Glomerular endothelial cell (primary cell): ENCODE data around the gene MLF1. TPM values are rescaled to one million over a fixed set of nuclear protein-coding genes. Genes with fewer than 3 reads are reported as not detected.

Experiments used
- DNase-seq: peaks from one replicate; pipeline ENCODE4 v3.0.0-alpha.2; 2011; ENCODE audit warnings: low read depth, low spot score; ENCODE audit errors: extremely low read depth
- total RNA-seq: library from RNA; depleted of rRNA; stranded (reverse); fragments of >200 nt; gene quantifications from 2 replicates; pipeline ENCODE4 v1.2.3, GENCODE V29; 2015

MLF1 gene
- total RNA-seq, 1 donor from 2014 or later: 11.8 TPM

DNA sequence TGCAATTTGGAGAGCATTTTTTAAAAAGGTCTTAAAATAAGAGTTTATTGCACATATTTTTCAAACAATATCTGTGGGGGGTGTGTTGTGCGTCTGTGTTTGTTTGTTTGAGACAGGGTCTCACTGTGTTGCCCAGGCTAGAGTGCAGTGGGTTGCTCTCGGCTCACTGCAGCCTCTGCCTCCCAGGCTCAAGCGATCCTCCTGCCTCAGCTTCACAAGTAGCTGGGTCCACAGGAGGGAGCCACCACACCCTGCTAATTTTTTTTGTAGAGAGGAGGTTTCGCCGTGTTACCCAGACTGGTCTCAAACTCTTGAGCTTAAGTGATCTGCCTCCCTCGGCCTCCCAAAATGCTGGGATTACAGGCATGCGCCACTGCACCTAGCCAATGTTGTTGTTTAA, 2.7 kb downstream of the MLF1 start:
- DNase-seq: no peak

DNA sequence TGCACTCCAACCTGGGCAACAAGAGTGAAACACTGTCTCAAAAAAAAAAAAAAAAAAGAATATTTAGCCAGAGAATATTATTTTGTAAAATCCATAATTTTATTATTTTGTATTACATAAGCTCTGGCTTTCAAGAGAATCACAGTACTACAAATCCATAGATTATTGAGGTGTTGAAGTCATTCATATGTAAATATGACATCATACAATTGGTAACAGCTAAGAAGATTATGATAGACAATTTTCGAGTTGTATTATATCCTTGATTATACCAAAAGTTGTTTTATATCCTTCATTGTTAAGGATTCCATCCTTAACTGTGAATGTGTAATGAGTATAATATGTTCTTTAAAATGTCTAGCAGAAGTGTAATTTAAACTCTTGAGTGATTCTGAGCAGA, 3.7 kb downstream of the MLF1 start:
- DNase-seq: no peak

DNA sequence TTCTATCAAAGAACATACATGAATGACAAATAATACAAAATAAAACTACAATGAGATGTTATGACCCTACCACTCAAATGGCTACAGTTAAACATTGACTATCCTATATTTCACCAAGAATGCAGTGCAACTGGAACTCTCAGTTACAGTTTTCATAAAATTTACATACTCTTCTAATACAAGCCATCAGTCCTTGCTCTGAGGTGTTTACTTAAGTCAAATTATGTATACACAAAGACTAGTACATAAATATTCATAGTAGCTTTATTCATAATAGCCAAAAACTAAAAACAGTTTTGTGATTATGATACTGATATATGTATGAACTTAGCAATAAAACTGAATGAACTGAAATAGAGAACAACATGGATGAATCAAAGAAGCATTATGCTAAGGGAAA, 19.2 kb downstream of the MLF1 start:
- no peak for DNase-seq

DNA sequence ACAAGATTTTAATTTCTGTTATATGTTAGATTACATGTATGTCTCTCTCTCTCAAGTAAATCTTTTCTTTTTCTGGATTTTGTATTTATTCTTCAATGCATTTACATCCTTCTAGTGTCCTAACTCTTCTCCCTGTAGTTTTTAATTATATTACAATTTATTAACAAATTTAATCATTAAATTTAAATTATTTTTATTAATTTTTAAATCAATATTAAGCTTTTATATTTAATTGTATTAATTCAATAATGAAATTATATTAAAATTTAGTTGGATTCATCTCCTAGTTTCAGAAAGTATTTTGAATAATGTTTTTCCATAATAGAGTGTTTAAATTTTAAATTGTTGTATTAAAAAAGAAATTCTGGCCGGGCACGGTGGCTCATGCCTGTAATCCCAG, 29.8 kb downstream of the MLF1 start:
- no peak for DNase-seq

DNA sequence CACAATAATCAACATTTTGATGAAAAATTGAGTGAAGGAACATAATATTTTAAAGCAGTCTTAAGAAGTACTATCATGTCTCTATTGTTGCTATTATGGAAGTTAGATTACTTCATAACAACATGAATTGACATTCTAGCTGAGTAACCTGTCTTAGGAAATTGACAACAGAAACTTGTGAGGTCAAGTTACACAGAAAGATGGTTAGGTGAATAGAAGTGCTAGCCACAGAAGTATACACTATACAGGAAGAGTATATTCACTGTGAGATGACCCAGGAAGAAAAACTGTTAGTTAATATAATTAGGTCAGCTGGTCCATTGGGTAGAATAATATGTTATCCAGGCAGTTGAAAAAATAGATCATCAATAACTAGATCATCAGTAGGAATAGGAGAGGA, 31.2 kb downstream of the MLF1 start:
- DNase-seq: no peak

DNA sequence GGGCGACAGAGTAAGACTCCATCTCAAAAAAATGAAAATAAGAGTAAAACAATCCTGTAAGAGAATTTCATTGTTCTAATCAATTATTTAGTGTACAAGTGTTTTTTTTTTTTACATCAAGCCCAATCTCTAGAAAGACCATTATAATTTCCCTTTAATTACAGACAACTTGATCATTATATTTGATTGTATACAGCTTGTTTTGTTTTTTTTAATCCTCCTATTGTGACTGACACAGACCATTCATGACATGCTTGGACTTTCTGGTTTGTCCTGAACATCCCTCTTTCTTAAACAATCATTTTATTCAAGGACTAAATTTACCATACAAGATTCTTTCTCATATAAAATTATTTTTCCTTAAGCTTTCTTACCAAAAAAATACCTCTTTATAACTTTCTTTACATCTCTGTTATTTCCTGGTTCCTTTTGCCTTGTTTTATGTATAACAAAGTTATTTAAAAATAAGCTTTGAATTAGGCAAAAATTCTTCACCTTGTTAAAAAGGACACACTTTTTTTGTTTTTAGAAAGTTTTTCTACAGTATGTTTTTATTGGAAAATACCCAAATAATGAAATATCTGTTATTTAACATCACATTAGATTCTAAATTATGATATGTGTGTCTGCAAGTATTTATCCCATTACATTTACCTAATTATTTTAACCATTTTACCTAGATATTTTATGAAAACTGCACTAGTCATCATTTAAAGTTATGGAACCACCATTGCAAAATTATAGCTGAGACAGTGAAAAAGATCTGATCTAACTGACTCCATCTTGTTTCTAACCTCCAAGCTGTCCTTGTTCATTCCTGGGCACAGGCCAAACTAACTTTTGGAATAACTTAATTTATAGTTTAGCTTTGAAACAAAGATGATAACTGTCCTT, 47.2 kb downstream of the MLF1 start:
- DNase-seq: no peak

DNA sequence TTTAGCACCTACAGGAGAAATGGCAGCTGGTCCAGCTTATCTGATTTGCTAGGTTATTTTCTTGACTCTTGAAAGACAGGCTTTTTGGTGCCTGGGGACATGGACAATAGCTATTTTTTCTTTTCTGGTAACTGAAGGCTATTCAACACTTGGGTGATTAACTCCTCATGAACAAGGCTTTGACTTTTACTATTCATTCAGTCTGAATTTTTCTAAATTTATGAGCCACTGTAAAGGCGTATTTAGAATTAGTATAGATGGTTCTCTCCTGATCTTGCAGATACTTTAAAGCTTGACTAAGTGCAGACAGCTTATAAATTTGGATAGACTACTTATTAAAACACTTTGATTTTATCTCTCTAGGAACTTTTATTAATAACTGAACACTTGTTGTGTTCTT, 54.9 kb downstream of the MLF1 start:
- DNase-seq: no peak

DNA sequence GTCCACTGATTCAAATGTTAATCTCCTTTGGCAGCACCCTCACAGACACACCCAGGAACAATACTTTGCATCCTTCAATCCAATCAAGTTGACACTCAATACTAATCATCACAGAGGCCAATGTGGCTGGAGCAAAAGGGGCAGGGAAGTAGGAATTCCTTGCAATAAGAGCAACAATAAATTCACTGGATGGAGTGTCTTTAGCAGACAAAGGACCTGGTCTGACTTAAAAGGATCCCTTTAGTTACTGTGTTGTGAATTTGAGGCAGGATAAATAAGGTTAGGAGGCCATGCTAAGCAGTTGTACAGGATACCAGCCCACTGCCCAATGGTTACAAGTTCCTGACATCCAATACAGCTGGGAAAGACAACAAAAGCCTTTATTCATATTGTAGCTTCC, 61.0 kb downstream of the MLF1 start:
- DNase-seq: no peak

DNA sequence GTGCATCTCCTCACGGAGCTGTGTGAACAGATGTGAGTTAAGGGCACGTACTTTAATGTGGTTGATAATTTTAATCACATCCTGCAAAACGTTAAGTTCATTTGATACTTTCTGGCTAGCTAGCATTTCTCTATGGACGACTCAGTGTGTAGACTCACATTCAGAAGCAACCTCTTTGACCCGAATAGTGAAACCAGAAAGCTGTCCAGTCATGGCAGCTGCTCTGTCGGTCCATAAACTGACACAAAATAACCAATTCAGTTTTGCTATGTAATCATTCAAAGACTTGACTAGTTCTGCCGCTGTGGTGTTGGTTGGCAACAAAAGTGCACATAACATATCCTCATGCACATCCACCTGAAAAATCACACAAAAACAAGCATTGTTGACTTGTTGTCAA, 69.7 kb downstream of the MLF1 start:
- DNase-seq: no peak

DNA sequence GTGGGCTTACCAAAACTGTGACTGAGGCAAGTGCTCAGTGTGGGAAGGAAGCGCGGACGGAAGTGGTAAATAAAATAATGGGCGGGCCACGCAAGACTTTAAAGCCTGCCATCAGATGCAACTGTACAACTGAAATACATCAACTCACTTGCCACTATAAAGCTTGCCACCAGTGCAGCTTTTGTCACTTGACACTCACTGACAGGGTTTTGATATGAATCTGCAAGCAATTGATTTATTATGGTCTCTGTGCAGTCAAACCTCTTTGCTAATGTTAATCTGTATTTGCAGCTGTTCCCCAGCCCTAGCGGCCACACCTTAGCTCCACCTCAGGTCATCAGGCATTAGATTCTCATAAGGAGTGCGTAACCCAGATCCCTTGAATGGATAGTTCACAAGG, 71.0 kb downstream of the MLF1 start:
- no peak for DNase-seq

DNA sequence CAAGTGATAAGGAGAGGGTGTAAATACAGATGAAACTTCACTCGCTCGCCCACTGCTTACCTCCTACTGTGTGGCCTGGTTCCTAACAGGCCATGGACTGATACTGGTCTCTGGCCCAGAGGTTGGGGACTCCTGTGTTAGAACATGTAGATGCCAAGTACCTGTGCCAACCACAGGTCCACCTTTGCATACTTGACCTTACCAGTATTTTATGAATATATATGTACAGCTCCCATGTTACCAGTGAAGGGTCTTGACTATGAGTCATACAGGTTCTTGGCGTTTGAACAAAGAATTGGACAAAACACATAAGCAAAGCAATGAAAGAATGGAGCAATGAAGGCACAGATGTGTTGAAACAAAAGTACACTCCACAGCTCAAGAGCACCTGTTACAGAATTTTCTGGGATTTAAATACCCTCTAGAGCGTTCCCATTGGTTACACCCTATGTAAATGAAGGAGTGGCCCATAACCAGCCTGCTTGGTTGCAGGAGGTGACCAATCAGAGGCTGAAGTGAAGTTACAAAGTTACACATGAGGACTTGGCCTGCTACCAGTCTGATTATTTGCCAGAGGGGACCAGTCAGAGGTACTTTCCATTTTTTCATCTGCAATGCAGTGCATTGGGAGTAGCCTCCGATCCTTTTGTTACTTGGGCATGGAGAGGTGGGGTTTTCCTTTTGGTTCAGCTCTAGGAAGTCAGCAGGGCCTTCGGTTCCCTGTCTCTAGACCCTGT, 71.6 kb downstream of the MLF1 start:
- DNase-seq: no peak

DNA sequence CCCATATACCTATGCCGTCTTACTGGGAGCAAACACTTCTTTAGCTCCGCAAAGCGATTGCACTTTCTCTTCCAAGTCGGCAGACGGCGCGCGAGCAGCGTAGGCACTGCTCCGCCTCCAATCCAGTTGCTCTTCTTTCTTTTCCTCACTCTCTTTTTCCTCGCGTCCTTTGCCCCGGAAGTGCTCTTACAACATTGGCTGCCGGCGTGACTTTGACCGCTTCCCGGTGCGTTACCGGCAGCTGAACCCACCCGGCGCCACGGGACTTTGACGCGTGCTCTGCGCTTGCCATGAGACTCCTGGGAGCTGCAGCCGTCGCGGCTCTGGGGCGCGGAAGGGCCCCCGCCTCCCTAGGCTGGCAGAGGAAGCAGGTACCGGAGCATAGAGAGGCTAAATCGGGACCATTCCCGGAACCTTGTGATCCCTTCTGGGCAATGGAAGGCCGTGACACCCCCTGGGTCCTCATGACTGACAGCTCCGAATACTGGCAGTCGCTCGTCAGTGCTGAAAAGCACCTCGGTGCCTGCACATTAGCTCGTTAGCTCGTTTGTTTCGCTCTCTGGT, 73.4 kb downstream of the MLF1 start, which contains the start of gene GFM1:
TSS of gene GFM1 (plus strand) at position 183 of the 564 bp plus-strand sequence. CDS start at position 291, 108 bp downstream.
- DNase-seq: no peak

DNA sequence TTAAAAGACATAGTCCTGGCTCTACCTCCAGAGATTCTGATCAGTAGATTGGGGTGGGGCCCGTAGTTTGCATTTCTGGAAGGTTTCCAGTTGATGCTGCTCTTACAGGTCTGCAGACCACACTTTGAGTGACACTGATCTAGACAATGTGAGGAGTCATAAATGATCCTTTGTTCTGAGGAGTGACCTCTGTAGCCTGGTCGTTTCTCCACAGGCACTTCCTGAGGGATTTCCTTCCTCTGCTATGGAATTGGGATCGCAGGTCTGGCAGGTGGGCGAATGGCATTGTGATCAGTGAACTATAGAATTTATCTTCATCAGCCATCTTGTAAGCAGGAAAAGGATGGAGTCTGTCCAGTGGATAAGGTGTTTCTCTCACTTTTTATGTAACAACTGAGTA, 78.8 kb downstream of the MLF1 start:
- DNase-seq: no peak

DNA sequence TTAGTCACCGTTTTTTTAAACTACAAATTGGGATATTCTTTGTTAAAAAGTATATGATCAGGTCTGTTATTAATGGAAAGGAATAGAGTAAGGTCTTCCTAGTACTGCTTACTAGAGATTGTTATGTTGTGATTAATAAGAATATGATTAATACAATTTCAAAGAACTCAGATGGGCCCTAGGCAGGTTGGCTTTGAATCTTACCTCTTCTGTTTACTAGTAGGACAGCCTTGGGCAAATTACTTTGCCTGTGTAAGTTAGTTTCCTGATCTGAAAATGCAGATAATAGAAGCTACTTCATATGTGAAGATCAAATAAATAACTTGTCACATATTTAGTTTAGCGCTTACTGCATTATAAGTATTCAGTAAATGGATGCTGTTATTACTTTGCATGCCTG, 80.2 kb downstream of the MLF1 start:
- DNase-seq: no peak

DNA sequence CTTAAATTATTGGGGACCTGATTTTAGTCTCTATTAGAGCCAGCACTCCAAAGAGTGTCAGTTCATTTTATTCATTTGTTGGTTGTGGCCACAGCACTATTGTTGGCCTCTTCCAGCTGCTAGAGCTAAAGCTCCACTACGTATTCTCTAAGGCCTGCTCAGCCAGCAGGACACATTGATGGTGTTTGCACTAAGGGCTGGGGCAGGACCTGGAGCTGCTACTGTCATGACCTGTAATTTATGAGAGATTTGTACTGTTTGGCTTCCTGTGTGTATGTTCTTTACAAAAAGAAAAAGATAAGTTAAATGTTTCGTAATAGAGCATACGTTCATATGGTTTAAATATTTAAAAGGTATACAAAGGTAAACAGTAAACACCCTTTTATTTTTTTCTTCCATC, 81.5 kb downstream of the MLF1 start:
- no peak for DNase-seq

Other genes with a start within 250 kb of the MLF1 start
- gene GFM1, start 73.3 kb downstream of the MLF1 start, total RNA-seq: 50.4 and 82.1 TPM in 2 replicates
- gene LXN, start 101.5 kb downstream of the MLF1 start, total RNA-seq: 87.9 and 121 TPM in 2 replicates
- gene RARRES1, start 161.3 kb downstream of the MLF1 start, total RNA-seq: 1.3 and 4.8 TPM in 2 replicates
- 51.2 and 54.3 TPM in 2 replicates for gene MFSD1, start 230.9 kb downstream of the MLF1 start, total RNA-seq